ENCODE measurements around the gene DNAJC6. TPM values are rescaled to one million over a fixed set of nuclear protein-coding genes. Genes with fewer than 3 reads are reported as not detected.

DNAJC6 gene
- total and polyA plus RNA-seq, 2 of the 13 experiments (the other 11 are each of a cell fraction or from before 2014, with no cell fraction given), result 1.0 to 1.6 TPM

- TF ChIP-seq PRDM4 (CRISPR knock-in tag; IDR thresholded peaks at IDR 0.05; ENCODE audit: borderline replicate concordance) (no peak), PAX8 (CRISPR knock-in tag; IDR thresholded peaks at IDR 0.05; ENCODE audit: borderline replicate concordance) (no peak), ZNF20 (CRISPR knock-in tag; IDR thresholded peaks at IDR 0.05) (no peak), THAP8 (CRISPR knock-in tag; IDR thresholded peaks at IDR 0.05; ENCODE audit: borderline replicate concordance) (no peak), KIAA2018 (CRISPR knock-in tag; IDR thresholded peaks at IDR 0.05; ENCODE audit: borderline replicate concordance) (no peak)
These were observed 501 bp upstream of the DNAJC6 start (continued) for GRCh38 chr1:65308781-65309303.
